Endothelial cell of umbilical vein (primary cell): ENCODE results near the gene FOXRED1. TPM values are rescaled to one million over a fixed set of nuclear protein-coding genes. Genes with fewer than 3 reads are reported as not detected.

Experiments
- BruUV-seq: library from RNA; stranded (reverse); fragments of 400-500 nt; replicated peaks from 2 replicates; lab custom pipeline; 2021; lab: Mats Ljungman, UMichigan
- CTCF ChIA-PET: fragments of 300-600, 350-600 bp; sonication (Branson Sonifier 250); formaldehyde crosslinking; loops from one replicate; lab custom pipeline; 2021; ENCODE audit warnings: antibody characterized with exemption, inconsistent platforms; lab: Charles Lee
- POLR2A ChIA-PET: fragments of 300-600, 350-600 bp; sonication (Branson Sonifier 250); formaldehyde crosslinking; loops from one replicate; lab custom pipeline; 2021; ENCODE audit warnings: antibody characterized with exemption, inconsistent platforms; lab: Charles Lee
- DNase-seq: peaks from one replicate; pipeline ENCODE4 v3.0.0-alpha.2; 2011; ENCODE audit warnings: low read depth, low spot score
- FAIRE-seq: peaks from 2 replicates; lab custom pipeline; 2011; peaks lifted over from hg19 to GRCh38; lab: Jason Lieb, UNC
- H2AFZ ChIP-seq: 2 replicates; pipeline ENCODE4 v1.6.0; 2012; ENCODE audit warnings: low read depth, low read length, control low read depth, inconsistent platforms
- H3K27ac ChIP-seq: 2 replicates; pipeline ENCODE4 v1.5.1; 2011; ENCODE audit warnings: low read depth, mild to moderate bottlenecking, control low read depth, low read length, moderate library complexity; ENCODE audit not compliant: insufficient read depth
- H3K27me3 ChIP-seq, 2 experiments: 2 replicates each; pipeline versions ENCODE4 v1.6.0 to v1.6.1; 2011; ENCODE audit warnings: low read length in 2 of 2, mixed read lengths in 1 of 2; ENCODE audit not compliant: control insufficient read depth in 2 of 2, insufficient read depth in 2 of 2
- H3K36me3 ChIP-seq, 2 experiments: 2 replicates in 1 of 2; 3 replicates in 1 of 2; pipeline ENCODE4 v1.5.1; 2011; ENCODE audit warnings: low read length in 2 of 2, mild to moderate bottlenecking in 1 of 2, moderate library complexity in 1 of 2; ENCODE audit not compliant: control insufficient read depth in 2 of 2, insufficient read depth in 2 of 2; ENCODE audit errors: extremely low read depth in 1 of 2
- H3K4me1 ChIP-seq: 3 replicates; pipeline ENCODE4 v1.5.1; 2011; ENCODE audit warnings: mild to moderate bottlenecking, low read length; ENCODE audit not compliant: control insufficient read depth, insufficient read depth; ENCODE audit errors: extremely low read depth
- H3K4me2 ChIP-seq: 2 replicates; pipeline ENCODE4 v1.6.1; 2011; ENCODE audit warnings: low read length, control low read depth, mixed read lengths; ENCODE audit not compliant: insufficient read depth
- H3K4me3 ChIP-seq, 3 experiments: fragments of 200-600 bp in 1 of 3; sonication (generic), shearing (Covaris generic) in 1 of 3; replicated peaks in 1 of 3; 2 replicates each; pipeline ENCODE4 v1.5.1; 2011 to 2016; ENCODE audit warnings: control low read depth in 3 of 3, low read length in 3 of 3, mild to moderate bottlenecking in 2 of 3, inconsistent platforms in 1 of 3, low read depth in 1 of 3, moderate library complexity in 1 of 3; ENCODE audit not compliant: insufficient read depth in 1 of 3
- H3K79me2 ChIP-seq: 2 replicates; pipeline ENCODE4 v1.6.0; 2012; ENCODE audit warnings: low read length, inconsistent platforms; ENCODE audit not compliant: control insufficient read depth, insufficient read depth
- H3K9ac ChIP-seq: replicated peaks from 2 replicates; pipeline ENCODE3; 2011; ENCODE audit warnings: low read length, control low read depth; ENCODE audit not compliant: insufficient read depth; ENCODE audit errors: extremely low read depth
- H3K9me1 ChIP-seq: replicated peaks from 3 replicates; pipeline ENCODE4 v1.6.0; 2011; ENCODE audit warnings: mild to moderate bottlenecking, low read length; ENCODE audit not compliant: control insufficient read depth, insufficient read depth; ENCODE audit errors: extremely low read depth
- H3K9me3 ChIP-seq: replicated peaks from 2 replicates; pipeline ENCODE4 v1.5.1; 2012; ENCODE audit warnings: low read length, inconsistent platforms; ENCODE audit not compliant: control insufficient read depth, insufficient read depth
- H4K20me1 ChIP-seq: replicated peaks from 2 replicates; pipeline ENCODE3; 2011; ENCODE audit warnings: mild to moderate bottlenecking, low read length; ENCODE audit not compliant: control insufficient read depth, insufficient read depth; ENCODE audit errors: extremely low read depth
- CTCF ChIP-seq, 2 donors: IDR thresholded peaks; 1 replicate in 1 of 2; 2 replicates in 1 of 2; pipeline ENCODE4 v1.5.1; 2011; ENCODE audit warnings: low read length in 2 of 2, mild to moderate bottlenecking in 2 of 2, moderate library complexity in 2 of 2, control low read depth in 1 of 2, inconsistent platforms in 1 of 2, low read depth in 1 of 2; ENCODE audit not compliant: insufficient read depth in 1 of 2; ENCODE audit errors: extremely low read depth in 1 of 2
- EZH2 ChIP-seq: IDR thresholded peaks from 2 replicates; pipeline ENCODE4 v1.6.1; 2012; ENCODE audit warnings: borderline replicate concordance, low read depth, mild to moderate bottlenecking, moderate library complexity, low read length, inconsistent platforms; ENCODE audit not compliant: severe bottlenecking
- FOS ChIP-seq: IDR thresholded peaks from 2 replicates; pipeline ENCODE4 v1.6.1; 2011; ENCODE audit warnings: mild to moderate bottlenecking, low read length, moderate library complexity, borderline replicate concordance; ENCODE audit not compliant: insufficient read depth
- JUN ChIP-seq: IDR thresholded peaks from 2 replicates; pipeline ENCODE4 v1.6.1; 2011; ENCODE audit warnings: borderline replicate concordance, low read depth; ENCODE audit not compliant: insufficient read length, insufficient read depth
- MAX ChIP-seq: IDR thresholded peaks from 2 replicates; pipeline ENCODE4 v1.6.1; 2011; ENCODE audit not compliant: insufficient read depth, insufficient read length
- MYC ChIP-seq: IDR thresholded peaks from one replicate; pipeline ENCODE4 v1.6.1; 2011; ENCODE audit warnings: mild to moderate bottlenecking, low read depth, low read length
- dilution Hi-C: fragments of 300-500 bp; cut with MboI; formaldehyde crosslinking; loops from one replicate; pipeline ENCODE4 v1.15.0; 2019; ENCODE audit warnings: low sequenced_read_pairs; ENCODE audit not compliant: extremely low pct_ligation_motif_present
- intact Hi-C: fragments of 100-400 bp; cut with micrococcal nuclease; formaldehyde crosslinking; loops from one replicate; pipeline ENCODE4 v1.10.0; 2022
- polyA plus RNA-seq, 4 experiments: library from polyadenylated mRNA; depleted of rRNA in 3 of 4; stranded (reverse) in 3 of 4; unstranded in 1 of 4; fragments of >200 nt; gene quantifications; 2 replicates each; pipeline versions ENCODE4 v1.2.1 to v1.2.3, GENCODE V29; 2011 to 2012; ENCODE audit warnings: missing spikeins in 1 of 4
- total RNA-seq: library from RNA; stranded (reverse); gene quantifications from 2 replicates; pipeline ENCODE4 v1.2.3, GENCODE V29; 2021

Gene FOXRED1
- total and polyA plus RNA-seq, 2 donors (not counting 3 experiments of a cell fraction or from before 2014, with no cell fraction given) = 32.4 to 33.5 TPM

GRCh38 chr11:126226334-126227084 lies 42.4 kb upstream of the FOXRED1 start:
- DNase-seq (no peak), FAIRE-seq (no peak)
- Histone ChIP-seq H4K20me1 (peaks cover 3% of the 10 kb centered on the region), H3K27me3 (no peaks in the 10 kb centered on the region), H3K9me1 (no peaks in the 10 kb centered on the region), H3K9ac (no peak overlapping the region), H3K36me3 (no peaks in the 10 kb centered on the region), H3K4me2 (no peak overlapping the region), H3K4me3 (no peak overlapping the region), H2AFZ (no peak overlapping the region), H3K4me1 (peaks cover 21% of the 10 kb centered on the region), H3K27ac (no peak overlapping the region), H3K9me3 (no peaks in the 10 kb centered on the region), H3K79me2 (peaks cover 37% of the 10 kb centered on the region)
- ChIA-PET CTCF (no interaction called here), POLR2A (interaction anchor here (0.5 kb wide), 1 partner anchor 77 kb away, joined by 5 read pairs; the partner anchor contains the start of gene DCPS)
- dilution Hi-C loops = no loop called here
- no peak for TF ChIP-seq FOS
- TF ChIP-seq EZH2 = no peak
- no peak for TF ChIP-seq JUN
- TF ChIP-seq CTCF (IDR thresholded peaks at IDR 0.05; ENCODE audit: extremely low read depth in 1 of 2, insufficient read depth in 1 of 2, low read depth in 1 of 2, low read length in 2 of 2) = no peak
- TF ChIP-seq MAX = no peak
- no peak for TF ChIP-seq MYC
- intact Hi-C loops = no loop called here
- no TSS peak for BruUV-seq
